GM19239 (cell line): ENCODE measurements around the gene CYP2A7.
"Not testable (repeated sequence)": the region's sequence is repeated elsewhere in the genome, so short reads cannot be mapped to it uniquely, and the experiment has no call there.

Experiments
- DNase-seq: peaks from one replicate; pipeline ENCODE4 v3.0.0; 2011; ENCODE audit warnings: low spot score; ENCODE audit not compliant: insufficient read length
- FAIRE-seq: peaks from 2 replicates; lab custom pipeline; 2011; peaks lifted over from hg19 to GRCh38; lab: Jason Lieb, UNC

The CYP2A7 gene

GRCh38 chr19:40900521-40900920 lies 18.5 kb upstream of the CYP2A7 start:
- not testable (repeated sequence) for FAIRE-seq, DNase-seq

- FAIRE-seq, DNase-seq: not testable (repeated sequence)
Measured at GRCh38 chr19:40899964-40900363, 17.9 kb upstream of the CYP2A7 start.

GRCh38 chr19:40896843-40897789 lies 15.1 kb upstream of the CYP2A7 start:
- DNase-seq, FAIRE-seq: not testable (repeated sequence)

GRCh38 chr19:40896418-40896796 lies 14.4 kb upstream of the CYP2A7 start:
- FAIRE-seq (no peak), DNase-seq (no peak)

- no peak for DNase-seq
- no peak for FAIRE-seq
Measured at GRCh38 chr19:40893112-40893511, 11.1 kb upstream of the CYP2A7 start.

- DNase-seq (no peak), FAIRE-seq (no peak)
Measured at GRCh38 chr19:40889366-40889765, 7.3 kb upstream of the CYP2A7 start.

GRCh38 chr19:40888191-40888590 lies 6.2 kb upstream of the CYP2A7 start:
- DNase-seq (no peak), FAIRE-seq (no peak)

GRCh38 chr19:40884187-40884931 lies 2.3 kb upstream of the CYP2A7 start:
- not testable (repeated sequence) for FAIRE-seq, DNase-seq

- not testable (repeated sequence) for DNase-seq, FAIRE-seq
Measured at GRCh38 chr19:40879349-40879748, 2.7 kb downstream of the CYP2A7 start.

GRCh38 chr19:40875526-40875951 lies 6.5 kb downstream of the CYP2A7 start:
- FAIRE-seq (peak; percentile 70), DNase-seq (peak; percentile 10)

GRCh38 chr19:40874874-40875273 lies 7.2 kb downstream of the CYP2A7 start:
- not testable (repeated sequence) for DNase-seq, FAIRE-seq

GRCh38 chr19:40873873-40874272 lies 8.2 kb downstream of the CYP2A7 start:
- FAIRE-seq, DNase-seq: not testable (repeated sequence)

GRCh38 chr19:40872209-40872608 lies 9.8 kb downstream of the CYP2A7 start:
- no peak for FAIRE-seq

GRCh38 chr19:40867701-40868100 lies 14.3 kb downstream of the CYP2A7 start:
- FAIRE-seq, result no peak
- DNase-seq, result no peak

More at GRCh38 chr19:40872209-40872608, 9.8 kb downstream of the CYP2A7 start:
- DNase-seq, result no peak

- FAIRE-seq, DNase-seq: not testable (repeated sequence)
Measured at GRCh38 chr19:40864739-40865496, 17.1 kb downstream of the CYP2A7 start.

- DNase-seq (no peak), FAIRE-seq (no peak)
Measured at GRCh38 chr19:40862785-40863184, 19.2 kb downstream of the CYP2A7 start.

- FAIRE-seq, result no peak
- no peak for DNase-seq
Measured at GRCh38 chr19:40862333-40862732, 19.7 kb downstream of the CYP2A7 start.

- FAIRE-seq (no peak), DNase-seq (no peak)
Measured at GRCh38 chr19:40858109-40858508, 23.9 kb downstream of the CYP2A7 start.

GRCh38 chr19:40852467-40853152 lies 29.4 kb downstream of the CYP2A7 start:
- DNase-seq, FAIRE-seq: not testable (repeated sequence)
